ENCODE results near the gene BANK1.

GRCh38 chr4:101968364-101968763, 177.8 kb downstream of the BANK1 start:
- TF ChIP-seq, protein P1, sequence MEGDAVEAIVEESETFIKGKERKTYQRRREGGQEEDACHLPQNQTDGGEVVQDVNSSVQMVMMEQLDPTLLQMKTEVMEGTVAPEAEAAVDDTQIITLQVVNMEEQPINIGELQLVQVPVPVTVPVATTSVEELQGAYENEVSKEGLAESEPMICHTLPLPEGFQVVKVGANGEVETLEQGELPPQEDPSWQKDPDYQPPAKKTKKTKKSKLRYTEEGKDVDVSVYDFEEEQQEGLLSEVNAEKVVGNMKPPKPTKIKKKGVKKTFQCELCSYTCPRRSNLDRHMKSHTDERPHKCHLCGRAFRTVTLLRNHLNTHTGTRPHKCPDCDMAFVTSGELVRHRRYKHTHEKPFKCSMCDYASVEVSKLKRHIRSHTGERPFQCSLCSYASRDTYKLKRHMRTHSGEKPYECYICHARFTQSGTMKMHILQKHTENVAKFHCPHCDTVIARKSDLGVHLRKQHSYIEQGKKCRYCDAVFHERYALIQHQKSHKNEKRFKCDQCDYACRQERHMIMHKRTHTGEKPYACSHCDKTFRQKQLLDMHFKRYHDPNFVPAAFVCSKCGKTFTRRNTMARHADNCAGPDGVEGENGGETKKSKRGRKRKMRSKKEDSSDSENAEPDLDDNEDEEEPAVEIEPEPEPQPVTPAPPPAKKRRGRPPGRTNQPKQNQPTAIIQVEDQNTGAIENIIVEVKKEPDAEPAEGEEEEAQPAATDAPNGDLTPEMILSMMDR (IDR thresholded peaks at IDR 0.05), result no peak
- TF ChIP-seq POLR2AphosphoS5 (IDR thresholded peaks at IDR 0.05; ENCODE audit: low read depth, low read length) (no peak), SIN3A (IDR thresholded peaks at IDR 0.05; ENCODE audit: borderline replicate concordance, insufficient read depth, low read depth, low read length) (no peak)

All from Panc1 (cell line).